Activated T-cell treated with anti-CD3 and anti-CD28 coated beads for 24 hours (primary cell): Measurements from ENCODE around the gene GPAM.
"Not testable (repeated sequence)": the region's sequence is repeated elsewhere in the genome, so short reads cannot be mapped to it uniquely, and the experiment has no call there.

ENCODE experiments used
- DNase-seq: peaks from one replicate; pipeline ENCODE4 v3.0.0-alpha.2; 2020; ENCODE audit warnings: low read depth

GPAM gene

DNA sequence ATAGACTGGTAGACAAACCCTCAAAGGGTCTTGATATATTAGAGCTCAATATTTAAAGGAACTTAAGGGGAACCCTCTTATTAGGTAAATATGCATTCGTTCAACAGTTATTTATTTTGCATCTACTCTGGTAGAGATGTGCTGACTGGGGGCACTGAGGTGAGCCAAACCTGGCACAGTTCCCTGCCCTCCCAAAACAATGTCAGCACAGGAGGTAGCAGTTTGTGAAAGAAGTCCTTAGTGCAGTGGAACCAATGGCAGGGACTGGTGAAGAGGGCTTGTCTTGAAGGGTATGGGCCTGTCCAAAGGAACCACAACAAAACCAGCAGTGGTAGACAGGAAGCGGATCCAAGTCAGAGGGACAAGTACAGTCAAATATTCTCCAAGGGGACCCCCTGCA, 32.6 kb upstream of the GPAM start:
- DNase-seq = no peak

DNA sequence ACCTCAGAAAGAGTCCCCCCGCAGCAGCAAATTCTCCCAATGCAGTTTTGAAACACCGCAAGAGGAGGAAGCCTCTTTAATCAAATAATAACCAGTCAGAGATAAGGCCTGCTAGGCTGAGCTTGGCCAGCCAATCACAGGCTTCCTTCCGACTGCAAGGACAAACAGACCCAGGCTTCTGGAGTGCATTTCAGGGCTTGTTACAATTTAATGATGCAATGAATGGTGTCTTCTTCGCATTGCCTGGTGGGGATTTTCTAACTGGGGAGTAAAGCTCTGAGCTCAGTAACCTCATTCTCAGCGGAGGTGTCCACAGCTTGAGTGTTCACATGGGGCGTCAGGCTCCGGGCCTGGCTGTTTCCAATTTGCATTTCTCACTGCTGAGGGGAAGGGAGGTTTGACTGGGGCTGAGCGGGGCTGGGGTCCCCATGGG, 31.8 kb upstream of the GPAM start:
- DNase-seq = no peak

DNA sequence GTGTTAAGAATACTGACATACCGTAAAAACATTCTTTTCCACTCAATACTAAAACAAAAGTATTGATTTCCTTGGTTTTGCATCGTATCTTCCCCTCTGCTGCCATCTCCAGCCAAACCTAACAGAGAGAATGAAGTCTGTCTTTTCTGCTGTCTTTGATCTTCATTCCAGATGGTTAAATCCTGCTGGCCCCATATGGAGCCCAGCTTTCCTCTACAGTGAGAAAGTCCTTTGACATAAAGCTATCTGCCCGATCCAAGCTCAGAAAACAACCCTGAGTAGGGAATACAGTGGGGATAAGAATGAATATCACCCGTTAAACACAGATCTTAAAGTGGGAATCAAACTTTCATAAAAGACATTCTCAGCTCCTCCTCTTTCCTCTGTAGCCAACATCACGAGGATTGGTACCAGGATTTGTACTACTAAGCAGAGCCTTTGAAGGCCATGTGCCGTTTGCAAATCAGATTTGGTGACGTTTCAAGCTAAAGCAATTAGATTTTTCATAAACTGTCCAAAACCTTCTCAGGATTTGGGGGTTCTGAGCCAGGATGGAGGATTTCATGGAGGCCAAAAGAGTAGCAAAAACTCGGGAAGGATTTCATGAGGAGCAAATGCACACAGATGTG, 30.8 kb upstream of the GPAM start:
- DNase-seq = no peak

DNA sequence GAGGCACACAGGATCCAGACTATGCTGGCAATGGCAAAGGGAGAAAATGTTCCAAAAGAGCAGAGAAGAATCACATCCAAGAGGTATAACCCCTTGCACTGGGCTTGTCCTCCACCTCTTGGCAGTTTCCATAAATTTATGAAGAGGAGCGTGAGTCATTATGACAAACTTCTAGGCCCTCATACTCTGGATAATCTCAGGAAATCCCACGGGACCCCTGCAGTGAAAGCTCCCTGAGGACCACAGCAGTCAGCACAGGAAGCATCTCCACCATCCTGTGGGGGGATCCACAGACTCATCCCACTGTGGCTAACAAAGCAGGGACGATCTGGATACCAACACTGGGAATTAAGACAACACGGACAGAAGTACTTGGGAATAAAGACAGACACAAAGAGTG, 30.3 kb upstream of the GPAM start:
- no peak for DNase-seq

DNA sequence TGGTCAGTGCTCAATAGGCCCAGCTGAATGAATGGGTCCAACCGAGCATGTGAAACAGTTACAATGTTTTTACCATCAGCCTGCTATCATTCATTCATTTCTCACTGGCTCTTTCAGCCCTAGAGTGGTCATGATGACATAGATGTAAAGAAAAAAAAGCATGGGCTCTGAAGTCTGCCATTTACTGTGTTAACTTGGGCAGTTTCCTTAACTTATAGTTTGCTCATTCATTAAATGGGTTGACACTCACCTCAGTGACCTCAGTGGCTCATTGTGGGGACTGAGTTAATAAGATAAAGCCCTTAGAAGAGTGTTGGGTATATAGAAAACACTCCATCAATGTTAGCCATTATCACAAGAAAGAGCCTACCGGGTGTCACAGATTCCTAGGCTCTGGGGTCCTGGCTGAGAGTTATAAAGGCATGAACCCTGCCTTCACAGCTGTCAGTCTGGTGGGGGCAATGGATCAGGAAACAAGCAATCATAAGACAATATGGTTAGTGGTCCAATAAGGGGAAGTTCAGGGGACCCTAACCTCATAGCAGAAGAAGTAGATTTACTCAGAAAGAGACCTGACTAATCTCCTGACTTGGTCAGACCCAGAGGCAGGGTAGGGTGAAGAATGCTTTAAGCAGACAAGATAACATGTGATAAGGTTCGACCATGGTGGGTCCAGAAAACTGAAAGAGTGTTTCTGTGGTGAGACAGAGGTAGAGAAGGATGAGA, 29.7 kb upstream of the GPAM start:
- no peak for DNase-seq

DNA sequence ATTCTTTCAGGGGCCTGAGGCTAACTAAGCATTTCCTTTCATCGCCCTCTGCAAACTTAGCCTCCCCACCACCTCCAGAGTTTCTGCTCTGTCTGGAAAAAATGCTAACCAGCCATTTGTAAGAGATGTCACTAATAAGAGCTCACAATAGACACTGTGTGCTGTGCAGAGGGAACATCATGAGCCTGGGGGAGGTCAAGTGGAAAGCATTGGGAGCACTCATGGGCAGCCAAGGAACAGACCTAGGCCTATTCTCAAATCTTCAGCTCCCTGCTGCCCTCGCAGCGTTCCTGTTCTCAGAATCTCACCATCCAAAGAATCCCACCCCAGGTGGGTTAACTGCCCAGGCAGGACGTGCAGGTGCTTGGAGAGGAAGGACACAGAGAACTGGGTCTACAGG, 27.1 kb upstream of the GPAM start:
- no peak for DNase-seq

DNA sequence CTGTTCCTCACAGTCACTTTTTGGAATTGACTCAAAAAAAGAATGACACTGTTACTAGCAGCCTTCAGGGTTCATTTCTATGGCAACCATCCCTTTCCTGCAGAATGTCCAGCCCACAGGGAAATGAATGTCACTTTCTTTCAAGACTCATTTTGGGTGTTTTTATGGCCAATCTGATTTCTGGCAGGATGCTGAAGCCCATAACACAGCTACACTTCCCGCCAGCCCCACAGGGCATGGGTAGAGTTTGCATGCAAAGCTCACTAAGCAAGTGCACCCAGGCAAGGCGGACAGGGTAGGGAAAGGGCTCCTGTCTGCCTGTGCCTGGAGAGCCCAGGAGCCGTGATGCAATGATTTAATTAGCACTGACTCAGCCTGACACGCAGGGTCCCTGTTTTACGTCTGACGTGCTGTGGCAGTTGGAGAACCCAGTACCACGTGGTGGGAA, 26.1 kb upstream of the GPAM start:
- no peak for DNase-seq

DNA sequence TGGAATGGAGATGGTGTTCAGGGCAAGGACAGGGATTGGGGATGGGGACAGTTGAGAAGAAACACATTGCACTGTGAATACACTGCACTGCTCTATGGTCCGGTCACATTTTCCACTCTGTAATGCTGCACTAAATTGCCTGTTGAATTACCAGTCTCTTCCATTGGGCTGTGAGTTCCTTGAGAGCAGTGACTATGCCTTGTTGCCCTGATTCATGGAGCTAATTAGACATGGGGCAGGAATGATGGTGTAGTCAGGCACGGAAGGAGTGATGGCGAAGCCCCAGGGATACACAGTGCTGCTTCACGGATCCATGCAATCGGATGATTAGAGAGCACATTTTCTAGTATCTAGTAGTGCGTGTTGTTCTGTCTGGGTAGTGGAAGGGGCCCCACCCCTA, 25.4 kb upstream of the GPAM start:
- DNase-seq = no peak

DNA sequence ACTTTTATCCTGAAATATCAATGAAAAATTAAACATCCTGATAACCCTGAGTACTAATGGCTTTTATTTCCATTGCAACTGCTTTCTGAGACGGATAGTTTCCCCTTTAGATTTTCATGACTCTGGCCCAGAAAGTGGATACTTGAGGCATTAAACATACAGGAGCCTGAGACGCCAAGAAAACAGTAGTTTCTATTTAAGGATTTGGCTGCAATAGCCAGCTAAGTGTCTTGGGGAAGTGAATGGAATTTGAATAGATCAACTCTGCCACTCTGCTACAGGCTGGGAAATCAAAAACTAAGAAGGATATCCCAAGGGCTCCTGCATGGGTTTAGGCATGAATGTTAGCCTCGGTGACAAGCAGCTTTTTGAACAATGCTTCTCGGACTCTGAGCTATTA, 24.7 kb upstream of the GPAM start:
- no peak for DNase-seq

DNA sequence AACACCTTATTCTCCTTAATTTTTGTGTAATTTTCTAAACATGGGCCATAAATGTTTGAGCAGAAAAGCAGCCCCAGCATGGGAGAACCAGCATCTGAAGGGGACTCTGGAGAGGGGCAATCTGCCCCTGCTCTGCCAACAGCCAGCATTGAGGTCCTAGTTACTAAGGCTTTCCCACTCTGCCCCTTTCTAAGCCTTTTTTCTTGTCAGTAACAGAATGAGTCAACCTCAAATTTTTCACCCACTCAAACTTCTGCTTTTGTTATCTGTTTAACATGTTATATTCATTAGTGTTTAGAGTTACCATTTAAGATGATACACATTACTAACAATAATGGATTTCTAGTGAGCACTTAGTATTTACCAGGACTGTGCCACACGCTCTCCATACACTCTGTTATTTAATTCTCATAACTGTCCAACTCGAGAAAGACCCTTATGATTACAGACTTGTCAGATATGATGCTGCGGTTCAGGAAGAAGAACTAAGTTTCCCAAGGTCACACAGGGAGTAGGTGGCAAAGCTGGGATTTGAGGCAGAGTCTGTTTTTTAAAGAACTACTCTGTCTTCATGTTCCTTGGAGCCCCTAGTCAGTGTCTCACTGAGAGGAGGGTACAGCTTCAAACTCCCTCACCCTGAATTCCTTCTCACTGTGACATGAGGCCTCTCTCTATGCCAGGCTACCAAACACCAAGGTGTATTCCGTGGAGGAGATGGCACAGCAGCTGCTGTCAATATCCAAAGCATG, 19.9 kb upstream of the GPAM start:
- DNase-seq = no peak

DNA sequence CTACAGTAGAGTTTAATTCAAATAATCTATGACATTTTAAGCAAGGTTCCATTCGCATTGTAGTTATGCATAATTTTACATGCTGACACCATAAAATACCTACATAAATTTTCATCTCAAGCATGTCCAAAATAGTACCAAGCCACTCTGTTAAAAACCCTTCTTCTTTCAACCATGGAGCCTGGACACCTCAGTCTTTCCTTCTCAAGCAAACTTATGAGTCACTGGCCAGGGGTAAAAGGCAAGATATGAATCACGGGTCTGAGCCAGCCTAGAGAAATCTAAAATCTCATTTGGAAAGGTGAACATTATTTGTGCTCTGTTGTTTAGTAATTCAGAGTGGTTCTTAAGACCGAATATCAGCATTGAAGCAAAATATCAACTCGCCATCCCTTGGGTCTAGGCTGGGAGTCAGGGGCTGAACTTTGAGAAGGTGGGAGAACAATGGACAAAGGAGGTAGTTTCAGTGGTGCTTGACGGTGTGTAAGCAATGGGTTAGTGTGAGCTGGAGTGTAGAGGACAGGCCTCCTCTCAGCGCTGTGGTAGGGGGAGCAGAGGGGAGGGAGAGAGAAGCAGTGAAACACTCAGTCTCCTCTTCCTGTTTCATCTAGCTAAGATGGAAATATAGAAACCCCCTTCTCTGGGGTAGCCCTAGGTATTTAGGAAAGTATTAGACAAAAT, 19.1 kb upstream of the GPAM start:
- DNase-seq = no peak

DNA sequence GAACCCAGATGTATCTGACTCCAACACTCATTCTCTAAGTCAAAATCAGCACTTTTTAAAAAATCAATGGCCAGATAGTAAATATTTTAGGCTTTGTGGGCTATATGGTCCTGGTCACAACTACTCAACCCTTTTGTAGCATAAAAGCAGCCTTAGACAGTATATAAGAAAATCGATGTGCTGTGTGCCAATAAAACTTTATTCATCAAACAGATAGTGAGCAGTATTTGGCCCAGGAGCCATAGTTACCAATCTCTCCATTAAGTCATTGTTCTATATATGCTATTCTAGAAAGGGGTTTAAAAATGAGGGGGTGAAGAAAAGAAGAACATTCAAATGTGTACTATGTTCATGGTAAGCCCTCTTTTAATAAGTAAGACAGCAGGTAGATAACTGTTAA, 18.5 kb upstream of the GPAM start:
- DNase-seq = no peak

DNA sequence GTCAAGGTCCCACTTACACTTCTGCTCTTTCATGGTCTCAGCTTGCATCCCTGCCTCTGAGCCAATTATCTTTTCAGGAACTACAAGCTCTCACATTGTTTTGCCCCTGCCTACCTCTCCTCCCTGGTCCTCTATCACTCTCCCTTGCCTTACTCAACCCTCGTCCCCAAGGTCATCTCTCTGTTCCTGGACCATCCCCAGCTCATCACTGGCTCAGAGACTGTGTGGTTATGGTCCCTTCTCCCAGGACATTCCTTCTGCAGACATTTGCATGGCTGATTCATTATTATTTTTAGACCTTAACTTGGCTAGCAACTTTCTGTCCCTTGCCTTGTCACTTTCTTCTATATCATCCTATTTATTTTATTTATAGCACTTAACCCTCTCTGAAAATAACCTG, 17.8 kb upstream of the GPAM start:
- no peak for DNase-seq

DNA sequence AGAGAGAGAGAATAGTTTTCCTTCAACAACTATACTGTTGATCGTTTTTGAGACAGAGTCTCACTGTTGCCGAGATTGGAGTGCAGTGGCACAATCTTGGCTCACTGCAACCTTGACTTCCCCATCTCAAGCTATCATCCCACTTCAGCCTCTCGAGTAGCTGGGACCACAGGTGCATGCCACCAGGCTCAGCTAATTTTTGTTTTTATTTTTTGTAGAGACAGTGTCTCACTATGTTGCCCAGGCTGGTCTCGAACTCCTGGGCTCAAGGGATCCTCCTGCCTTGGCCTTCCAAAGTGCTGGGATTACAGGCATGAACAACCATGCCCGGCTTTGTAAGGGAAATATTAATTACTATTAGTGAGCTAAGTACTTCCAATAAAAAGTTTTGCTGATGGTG, 16.7 kb upstream of the GPAM start:
- not testable (repeated sequence) for DNase-seq

DNA sequence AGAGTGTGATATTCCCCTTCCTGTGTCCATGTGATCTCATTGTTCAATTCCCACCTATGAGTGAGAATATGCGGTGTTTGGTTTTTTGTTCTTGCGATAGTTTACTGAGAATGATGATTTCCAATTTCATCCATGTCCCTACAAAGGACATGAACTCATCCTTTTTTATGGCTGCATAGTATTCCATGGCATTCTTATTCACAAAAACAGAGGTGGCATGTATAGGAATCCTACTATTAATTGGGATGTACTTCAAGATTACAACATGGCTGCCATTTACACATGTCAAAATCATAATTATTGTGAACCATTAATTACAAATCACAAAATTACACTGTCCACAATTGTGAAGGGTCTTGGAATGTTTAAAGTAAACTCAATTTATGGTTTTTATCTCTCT, 14.1 kb upstream of the GPAM start:
- DNase-seq = not testable (repeated sequence)

DNA sequence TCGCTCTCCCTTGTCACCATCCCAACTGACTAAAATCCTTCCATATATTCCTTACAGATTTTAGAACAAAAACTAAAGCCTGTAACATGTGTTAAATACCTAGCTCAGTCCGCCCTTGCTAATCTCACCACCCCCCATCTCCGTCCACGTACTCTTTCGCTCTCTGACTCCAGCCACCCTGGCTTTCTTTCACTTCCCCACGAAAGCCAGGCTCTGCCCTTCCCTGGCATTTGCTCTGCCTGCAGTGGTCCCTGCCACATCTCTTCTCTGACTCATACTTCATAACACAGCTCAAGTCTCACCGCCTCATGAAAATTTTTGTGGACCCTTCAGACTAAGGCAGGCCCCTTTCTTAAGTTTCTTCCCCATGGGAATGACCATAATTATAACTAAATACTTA, 11.7 kb upstream of the GPAM start:
- DNase-seq = no peak

DNA sequence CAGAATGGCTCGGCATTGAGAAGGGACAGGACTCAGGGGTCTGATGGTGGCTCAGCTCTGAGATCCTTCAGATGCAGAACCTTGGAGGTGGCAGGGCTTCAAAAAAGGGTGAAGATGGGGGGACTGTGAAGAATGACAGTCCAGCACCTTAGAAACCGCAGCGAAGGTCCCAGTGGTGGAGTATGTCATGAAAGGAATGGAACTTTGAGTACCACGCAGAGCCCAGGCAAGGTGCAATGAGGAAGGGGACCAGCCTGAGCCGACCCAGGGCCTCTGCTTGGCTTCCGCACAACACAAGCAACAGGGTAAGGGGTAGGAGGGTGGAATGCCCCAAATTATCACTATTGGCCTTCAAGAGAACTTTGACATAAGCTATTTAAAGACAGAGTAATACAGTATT, 8.2 kb upstream of the GPAM start:
- DNase-seq = no peak

DNA sequence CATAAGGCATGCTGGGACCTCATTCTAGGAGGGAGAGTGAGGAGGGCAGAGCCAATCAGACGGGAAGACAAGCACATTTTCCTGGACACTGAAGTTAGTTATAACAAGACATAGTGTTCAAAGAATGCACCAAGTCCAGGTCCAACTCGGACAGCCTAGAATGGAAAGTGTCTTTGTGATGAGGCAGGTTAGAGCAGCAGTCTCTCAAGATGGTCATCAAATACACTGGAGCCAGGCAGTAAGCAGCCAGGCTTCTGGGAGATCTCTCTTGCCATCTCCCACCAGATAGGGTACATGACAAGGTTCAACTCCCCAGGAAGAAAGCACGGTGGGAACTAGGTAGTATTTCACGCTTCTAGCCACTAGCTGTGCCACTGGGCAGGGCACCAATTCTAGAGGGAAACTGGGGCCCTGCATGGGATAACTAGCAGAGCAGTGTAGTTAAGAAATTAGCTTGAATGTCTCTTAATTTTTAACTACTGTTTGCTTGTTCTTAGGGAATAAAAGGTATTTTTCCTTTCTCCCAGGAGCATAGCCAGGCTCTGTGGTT, 7.6 kb upstream of the GPAM start:
- DNase-seq = no peak

DNA sequence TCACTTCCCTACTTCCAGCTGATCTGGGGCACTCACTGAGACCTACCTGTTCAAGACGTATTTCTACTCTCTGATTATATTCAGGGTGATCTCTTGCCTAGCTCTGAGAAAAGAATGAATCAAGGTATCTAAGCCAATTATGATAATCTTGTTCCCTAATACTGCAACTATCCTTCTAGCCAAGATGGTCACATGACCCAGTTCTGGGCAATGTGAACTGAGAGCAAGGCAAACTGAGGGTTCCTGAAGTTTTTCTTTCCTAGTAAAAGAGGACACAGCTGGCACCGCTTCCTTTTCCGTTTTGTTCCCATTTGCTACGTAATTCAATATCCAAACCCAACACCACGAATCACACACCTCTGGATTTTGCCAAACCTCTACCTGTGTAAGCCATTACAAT, 5.9 kb upstream of the GPAM start:
- no peak for DNase-seq

DNA sequence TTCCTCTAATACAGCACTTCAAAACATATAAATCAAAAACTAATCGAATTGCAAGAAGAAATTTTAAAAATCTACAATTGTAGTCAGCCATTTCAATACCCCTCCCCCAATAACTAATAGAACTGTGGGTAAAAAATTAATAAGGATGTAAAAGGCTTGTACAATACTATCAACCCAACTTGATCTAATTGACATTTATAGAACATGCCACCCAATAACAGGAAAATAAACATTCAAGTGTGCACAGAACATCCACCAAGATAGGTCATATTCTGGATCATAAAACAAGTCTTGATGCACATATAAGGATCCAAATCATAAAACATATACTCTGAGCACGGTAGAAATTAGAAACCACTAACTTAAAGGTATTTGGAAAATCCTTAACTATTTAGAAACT, 4.0 kb upstream of the GPAM start:
- DNase-seq = no peak

DNA sequence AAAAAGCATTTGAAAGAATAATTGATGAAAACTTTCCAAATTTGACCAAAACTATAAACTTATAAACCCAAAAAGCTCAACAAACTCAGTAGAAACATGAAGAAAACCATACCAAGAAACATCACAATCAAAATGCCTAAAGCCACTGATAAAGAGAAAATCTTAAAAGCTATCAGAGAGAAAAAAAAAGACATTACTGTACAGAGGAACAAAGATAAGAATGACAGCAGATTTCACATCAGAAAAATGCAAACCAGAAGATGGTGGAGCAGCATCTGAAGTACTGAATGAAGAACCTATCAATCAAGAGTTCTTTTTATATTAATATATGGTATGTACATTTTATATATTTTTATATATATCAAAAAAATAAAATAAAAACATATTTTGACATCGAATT, 2.4 kb upstream of the GPAM start:
- DNase-seq = no peak

DNA sequence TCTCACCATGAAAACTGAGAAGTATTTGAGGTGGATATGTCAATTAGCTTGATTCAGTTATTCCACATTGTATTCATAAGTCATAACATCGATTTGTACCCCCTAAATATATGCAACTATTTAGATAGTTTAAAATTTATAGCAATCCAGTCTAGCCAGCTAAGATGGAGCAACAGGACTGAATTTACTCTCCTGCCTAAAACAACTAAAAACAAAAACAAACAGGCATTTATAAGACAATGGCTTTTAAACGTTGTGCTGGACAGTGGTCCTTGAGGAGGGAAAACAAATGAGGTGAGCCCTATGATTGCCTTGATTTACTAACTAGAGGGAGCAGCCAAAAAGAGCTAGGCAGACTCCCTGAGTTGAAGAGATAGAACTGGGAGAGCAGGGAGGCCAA, 814 bp upstream of the GPAM start:
- no peak for DNase-seq

DNA sequence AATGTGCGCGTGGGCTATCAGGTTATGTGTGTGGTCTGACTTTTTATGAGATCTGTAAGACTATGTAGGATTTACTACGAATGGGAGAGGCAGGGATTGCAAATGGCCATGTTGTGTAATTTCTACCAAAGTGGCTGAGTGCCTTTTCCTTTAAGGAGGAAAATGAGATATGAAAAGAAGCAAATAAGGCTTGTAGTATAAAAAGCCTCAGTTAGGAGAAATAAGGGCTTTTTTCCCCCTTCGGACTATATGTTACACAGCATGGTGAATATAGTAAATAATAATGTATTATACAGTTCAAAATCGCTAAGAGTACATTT, 447 bp upstream of the GPAM start:
- no peak for DNase-seq
